Stimulated activated CD4-positive, alpha-beta T cell treated with anti-CD3 and anti-CD28 coated beads, TNF-alpha, amount 100 ng/mL, for 24 hours (primary cell): ENCODE measurements around the gene ABAT.
"Not testable (repeated sequence)": the region's sequence is repeated elsewhere in the genome, so short reads cannot be mapped to it uniquely, and the experiment has no call there.

Source experiments
- DNase-seq, 3 experiments: peaks; one replicate each; pipeline ENCODE4 v3.0.0-alpha.2; 2020; ENCODE audit warnings: low read depth in 3 of 3

ABAT gene

GRCh38 chr16:8742068-8742467 lies 67.7 kb downstream of the ABAT start:
- no peak for DNase-seq

- not testable (repeated sequence) for DNase-seq
Measured at GRCh38 chr16:8748944-8749343, 74.5 kb downstream of the ABAT start.

- no peak for DNase-seq
Measured at GRCh38 chr16:8751481-8752311, 77.3 kb downstream of the ABAT start.

- DNase-seq, result no peak
Measured at GRCh38 chr16:8752706-8753105, 78.3 kb downstream of the ABAT start.

- no peak for DNase-seq
Measured at GRCh38 chr16:8753416-8754054, 79.1 kb downstream of the ABAT start.

GRCh38 chr16:8756755-8757154 lies 82.3 kb downstream of the ABAT start:
- no peak for DNase-seq

- DNase-seq, result no peak
Measured at GRCh38 chr16:8758022-8758421, 83.6 kb downstream of the ABAT start.

GRCh38 chr16:8760021-8760420 lies 85.6 kb downstream of the ABAT start:
- DNase-seq, result no peak

- DNase-seq, result no peak
Measured at GRCh38 chr16:8761078-8761477, 86.7 kb downstream of the ABAT start.

- no peak for DNase-seq
Measured at GRCh38 chr16:8762254-8762653, 87.8 kb downstream of the ABAT start.

GRCh38 chr16:8763083-8763482 lies 88.7 kb downstream of the ABAT start:
- DNase-seq, result no peak

- no peak for DNase-seq
Measured at GRCh38 chr16:8763899-8764298, 89.5 kb downstream of the ABAT start.

GRCh38 chr16:8764525-8765250 lies 90.3 kb downstream of the ABAT start:
- DNase-seq, result no peak

GRCh38 chr16:8767176-8767575 lies 92.8 kb downstream of the ABAT start:
- no peak for DNase-seq

- no peak for DNase-seq
Measured at GRCh38 chr16:8768283-8768682, 93.9 kb downstream of the ABAT start.

GRCh38 chr16:8768692-8769091 lies 94.3 kb downstream of the ABAT start:
- no peak for DNase-seq

- no peak for DNase-seq
Measured at GRCh38 chr16:8773537-8773936, 99.1 kb downstream of the ABAT start.

GRCh38 chr16:8774208-8774607 lies 99.8 kb downstream of the ABAT start:
- DNase-seq, result no peak

GRCh38 chr16:8775359-8775758 lies 100.9 kb downstream of the ABAT start:
- no peak for DNase-seq

- no peak for DNase-seq
Measured at GRCh38 chr16:8776129-8776584, 101.7 kb downstream of the ABAT start.

- DNase-seq, result no peak
Measured at GRCh38 chr16:8777217-8777616, 102.8 kb downstream of the ABAT start.

GRCh38 chr16:8781797-8782196 lies 107.4 kb downstream of the ABAT start:
- no peak for DNase-seq

GRCh38 chr16:8782673-8783072 lies 108.3 kb downstream of the ABAT start:
- no peak for DNase-seq
